GM23338 (cell line): ENCODE data around the gene DOCK11.

Source experiments
- CREB1 ChIP-seq: fragments of 250-450 bp; sonication (Bioruptor Pico); IDR thresholded peaks from 2 replicates; pipeline ENCODE4 v1.5.0; 2020; ENCODE audit warnings: low read depth, mild to moderate bottlenecking, moderate library complexity
- EZH2phosphoT487 ChIP-seq: fragments of 200-600 bp; sonication (generic); IDR thresholded peaks from one replicate; pipeline ENCODE4 v1.8.1; 2018; ENCODE audit warnings: antibody characterized with exemption; ENCODE audit not compliant: unreplicated experiment
- JUNB ChIP-seq: IDR thresholded peaks from one replicate; pipeline ENCODE4 v1.6.1; 2016; ENCODE audit warnings: antibody characterized with exemption; ENCODE audit not compliant: unreplicated experiment
- POLR2AphosphoS5 ChIP-seq: IDR thresholded peaks from 2 replicates; pipeline ENCODE4 v1.6.1; 2016; ENCODE audit warnings: antibody characterized with exemption, low read depth
- STAT1 ChIP-seq: IDR thresholded peaks from one replicate; pipeline ENCODE4 v1.6.1; 2016; ENCODE audit warnings: antibody characterized with exemption; ENCODE audit not compliant: unreplicated experiment
- ZNF331 ChIP-seq: fragments of 250-450 bp; sonication (Bioruptor Pico); IDR thresholded peaks from 2 replicates; pipeline ENCODE4 v1.5.0; 2020; ENCODE audit warnings: low read depth, mild to moderate bottlenecking, moderate library complexity
- TF ChIP-seq, protein P1 (sequence below), 2 experiments: fragments of 200-600 bp in 1 of 2; sonication (generic) in 1 of 2; conservative IDR thresholded peaks; 2 replicates each; pipeline versions ENCODE4 v1.5.1 to v1.6.1; 2016 to 2017; ENCODE audit warnings: antibody characterized with exemption in 2 of 2, low read depth in 2 of 2, mild to moderate bottlenecking in 2 of 2, moderate library complexity in 1 of 2

DNA sequence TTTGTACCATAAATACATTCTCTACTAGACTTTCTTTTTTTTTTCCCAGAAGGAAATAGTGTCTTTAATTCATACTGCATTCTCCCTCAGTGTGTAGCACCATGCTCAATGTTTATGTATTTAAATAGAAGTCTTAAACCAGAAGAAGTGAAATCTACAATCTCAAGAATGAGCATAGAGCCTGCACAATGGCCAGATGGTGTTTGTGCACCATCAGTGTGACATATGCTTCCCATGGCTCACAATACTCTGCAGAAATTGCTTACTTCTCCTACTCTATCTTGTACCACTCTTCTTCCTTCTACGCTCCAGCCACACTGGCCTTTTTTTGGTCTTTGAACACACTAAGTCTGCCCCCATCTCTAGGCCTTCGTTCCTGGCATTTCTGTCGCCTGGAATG lies 2.6 kb upstream of the DOCK11 start:
- TF ChIP-seq ZNF331 (no peak), CREB1 (CRISPR knock-in tag) (no peak), POLR2AphosphoS5 (no peak), EZH2phosphoT487 (no peak), JUNB (no peak), STAT1 (no peak)
- TF ChIP-seq, protein P1, sequence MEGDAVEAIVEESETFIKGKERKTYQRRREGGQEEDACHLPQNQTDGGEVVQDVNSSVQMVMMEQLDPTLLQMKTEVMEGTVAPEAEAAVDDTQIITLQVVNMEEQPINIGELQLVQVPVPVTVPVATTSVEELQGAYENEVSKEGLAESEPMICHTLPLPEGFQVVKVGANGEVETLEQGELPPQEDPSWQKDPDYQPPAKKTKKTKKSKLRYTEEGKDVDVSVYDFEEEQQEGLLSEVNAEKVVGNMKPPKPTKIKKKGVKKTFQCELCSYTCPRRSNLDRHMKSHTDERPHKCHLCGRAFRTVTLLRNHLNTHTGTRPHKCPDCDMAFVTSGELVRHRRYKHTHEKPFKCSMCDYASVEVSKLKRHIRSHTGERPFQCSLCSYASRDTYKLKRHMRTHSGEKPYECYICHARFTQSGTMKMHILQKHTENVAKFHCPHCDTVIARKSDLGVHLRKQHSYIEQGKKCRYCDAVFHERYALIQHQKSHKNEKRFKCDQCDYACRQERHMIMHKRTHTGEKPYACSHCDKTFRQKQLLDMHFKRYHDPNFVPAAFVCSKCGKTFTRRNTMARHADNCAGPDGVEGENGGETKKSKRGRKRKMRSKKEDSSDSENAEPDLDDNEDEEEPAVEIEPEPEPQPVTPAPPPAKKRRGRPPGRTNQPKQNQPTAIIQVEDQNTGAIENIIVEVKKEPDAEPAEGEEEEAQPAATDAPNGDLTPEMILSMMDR (conservative IDR thresholded peaks at IDR 0.05; ENCODE audit: low read depth in 2 of 2) = no peak
